HepG2 (cell line): Measurements from ENCODE around the gene EEF1AKMT3. TPM values are rescaled to one million over a fixed set of nuclear protein-coding genes. Genes with fewer than 3 reads are reported as not detected.

Experiments used
- ATAC-seq: fragments of 200-7000 bp; cut with Tn5 transposase; 3 replicates; pipeline ENCODE4 v1.9.1; 2020; ENCODE audit warnings: mild to moderate bottlenecking, moderate library complexity
- BruUV-seq: library from RNA; stranded (reverse); fragments of 400-500 nt; replicated peaks from 2 replicates; lab custom pipeline; 2021; lab: Mats Ljungman, UMichigan
- CTCF ChIA-PET: fragments of 300-600 bp; formaldehyde crosslinking; extraction: SDS; loops from one replicate; lab custom pipeline; 2021; ENCODE audit warnings: low total read pairs, inconsistent platforms, low intra/inter-chr PET ratio; lab: Yijun Ruan, JAX
- POLR2A ChIA-PET: fragments of 350-600 bp; sonication (Branson Sonifier 250); formaldehyde crosslinking; loops from one replicate; lab custom pipeline; 2020; ENCODE audit warnings: antibody characterized with exemption, inconsistent platforms; lab: Yijun Ruan, JAX
- DNase-seq: peaks from one replicate; pipeline ENCODE4 v3.0.0-alpha.2; 2015; ENCODE audit warnings: low spot score
- FAIRE-seq: peaks from 3 replicates; lab custom pipeline; 2011; peaks lifted over from hg19 to GRCh38; lab: Jason Lieb, UNC
- H2AFZ ChIP-seq: one replicate; pipeline ENCODE4 v1.6.1; 2011; ENCODE audit warnings: low read length, inconsistent platforms
- H3K27ac ChIP-seq: fragments of 300-600 bp; 3 replicates; pipeline ENCODE4 v1.8.0; 2011; ENCODE audit warnings: mixed run types, mild to moderate bottlenecking, mixed read lengths, low read length, inconsistent platforms; ENCODE audit not compliant: insufficient read depth; ENCODE audit errors: extremely low read length
- H3K27me3 ChIP-seq, 2 experiments: fragments of 200-600 bp in 1 of 2; 2 replicates in 1 of 2; 3 replicates in 1 of 2; pipeline versions ENCODE4 v1.6.0 to v1.8.0; 2011; ENCODE audit warnings: low read length in 2 of 2, mild to moderate bottlenecking in 2 of 2, moderate library complexity in 2 of 2, inconsistent platforms in 1 of 2; ENCODE audit not compliant: insufficient read depth in 2 of 2, control insufficient read depth in 1 of 2
- H3K36me3 ChIP-seq, 2 experiments: fragments of 200-600 bp in 1 of 2; replicated peaks in 1 of 2; 2 replicates in 1 of 2; 3 replicates in 1 of 2; pipeline versions ENCODE4 v1.5.1 to v1.8.0; 2011; ENCODE audit warnings: low read length in 2 of 2, inconsistent platforms in 1 of 2; ENCODE audit not compliant: insufficient read depth in 2 of 2, control insufficient read depth in 1 of 2
- H3K4me1 ChIP-seq: 2 replicates; pipeline ENCODE4 v1.5.1; 2012; ENCODE audit warnings: low read length, inconsistent platforms; ENCODE audit not compliant: insufficient read depth
- H3K4me2 ChIP-seq: 2 replicates; pipeline ENCODE4 v1.6.0; 2011; ENCODE audit warnings: low read depth, low read length, inconsistent platforms
- H3K4me3 ChIP-seq, 3 experiments: fragments of 200-600 bp in 1 of 3; sonication (generic), shearing (Covaris generic) in 1 of 3; replicated peaks in 1 of 3; 2 replicates each; pipeline ENCODE4 v1.5.1; 2011 to 2016; ENCODE audit warnings: low read length in 3 of 3, inconsistent platforms in 2 of 3, low read depth in 2 of 3, mild to moderate bottlenecking in 2 of 3, control low read depth in 1 of 3, mixed read lengths in 1 of 3; ENCODE audit not compliant: insufficient read depth in 1 of 3
- H3K79me2 ChIP-seq: one replicate; pipeline ENCODE4 v1.6.1; 2011; ENCODE audit warnings: low read length, inconsistent platforms; ENCODE audit not compliant: insufficient read depth
- H3K9ac ChIP-seq: 2 replicates; pipeline ENCODE4 v1.6.0; 2011; ENCODE audit warnings: mild to moderate bottlenecking, low read depth, low read length, inconsistent platforms; ENCODE audit not compliant: insufficient read depth
- H3K9me3 ChIP-seq: 2 replicates; pipeline ENCODE4 v1.5.1; 2012; ENCODE audit warnings: mild to moderate bottlenecking, low read length
- H4K20me1 ChIP-seq: 2 replicates; pipeline ENCODE4 v1.6.0; 2011; ENCODE audit warnings: inconsistent platforms, mild to moderate bottlenecking, low read length, moderate library complexity; ENCODE audit not compliant: insufficient read depth
- AGO2 ChIP-seq: fragments of 200-400 bp; formaldehyde crosslinking; optimal IDR thresholded peaks from 2 replicates; pipeline ENCODE3; 2017; ENCODE audit warnings: mild to moderate bottlenecking, low read depth, low read length, moderate library complexity
- CBX1 ChIP-seq: IDR thresholded peaks from one replicate; pipeline ENCODE4 v1.6.1; 2016; ENCODE audit warnings: antibody characterized with exemption, low read depth
- FLYWCH1 ChIP-seq: sonication (generic); formaldehyde crosslinking; IDR thresholded peaks from 2 replicates; pipeline ENCODE4 v1.8.1; 2023; ENCODE audit warnings: mild to moderate bottlenecking, missing genetic modification reagents
- FOSL1 ChIP-seq: sonication (generic); formaldehyde crosslinking; IDR thresholded peaks from 2 replicates; pipeline ENCODE4 v1.9.0; 2021; ENCODE audit warnings: missing genetic modification reagents, borderline replicate concordance
- KDM2A ChIP-seq: sonication (generic); formaldehyde crosslinking; IDR thresholded peaks from 2 replicates; pipeline ENCODE4 v1.4.0; 2020; ENCODE audit warnings: low read depth, missing genetic modification reagents, borderline replicate concordance
- KLF16 ChIP-seq, 2 experiments: sonication (generic) in 1 of 2; formaldehyde crosslinking in 1 of 2; IDR thresholded peaks; 2 replicates each; pipeline versions ENCODE4 v1.6.1 to v1.8.0; 2016 to 2023; ENCODE audit warnings: missing genetic modification reagents in 2 of 2, missing compliant biosample characterization in 1 of 2
- SIN3A ChIP-seq: IDR thresholded peaks from 2 replicates; pipeline ENCODE4 v1.6.1; 2011; ENCODE audit warnings: low read depth, mild to moderate bottlenecking, control low read depth, low read length, borderline replicate concordance
- SIN3B ChIP-seq: fragments of 150-350 bp; IDR thresholded peaks from 2 replicates; pipeline ENCODE4 v1.6.1; 2014; ENCODE audit warnings: low read length
- SP1 ChIP-seq, 2 experiments: fragments of 450-650 bp in 1 of 2; sonication (generic) in 1 of 2; formaldehyde crosslinking in 1 of 2; IDR thresholded peaks; 2 replicates each; pipeline versions ENCODE4 v1.4.0 to v1.6.1; 2016 to 2020; ENCODE audit warnings: missing genetic modification reagents in 1 of 2
- ZEB1 ChIP-seq: IDR thresholded peaks from 2 replicates; pipeline ENCODE4 v1.6.1; 2012; ENCODE audit warnings: mild to moderate bottlenecking, low read depth, inconsistent platforms; ENCODE audit not compliant: insufficient replicate concordance
- ZMYM3 ChIP-seq: sonication (generic); formaldehyde crosslinking; IDR thresholded peaks from 2 replicates; pipeline ENCODE4 v1.5.1; 2020; ENCODE audit warnings: mild to moderate bottlenecking, missing genetic modification reagents
- ZNF674 ChIP-seq: sonication (generic); formaldehyde crosslinking; IDR thresholded peaks from 2 replicates; pipeline ENCODE4 v1.5.0; 2020; ENCODE audit warnings: low read depth, mild to moderate bottlenecking, missing genetic modification reagents
- WGBS: methylation state at CpG from one replicate; pipeline ENCODE4 v1.1.6; 2017; ENCODE audit warnings: low lambda C conversion rate; 5-methylcytosine and 5-hydroxymethylcytosine counted together
- in situ Hi-C: cut with HindIII; loops from 2 replicates; pipeline ENCODE4 v1.10.0; 2017; ENCODE audit warnings: low pct_unique_long_range_greater_than_20kb; ENCODE audit not compliant: extremely low pct_ligation_motif_present
- intact Hi-C: fragments of 100-400 bp; cut with micrococcal nuclease; formaldehyde crosslinking; loops from one replicate; pipeline ENCODE4 v1.10.0; 2022; ENCODE audit not compliant: unreplicated experiment
- polyA plus RNA-seq, 8 experiments: library from polyadenylated mRNA; depleted of rRNA in 3 of 8; stranded (reverse) in 7 of 8; unstranded in 1 of 8; fragments of >200 nt; fragmentation: Illumina TruSeq in 4 of 8; extraction: Trizol in 4 of 8; gene quantifications; 2 replicates each; pipeline versions ENCODE4 v1.2.1 to v1.2.3, GENCODE V29; 2011 to 2016; ENCODE audit warnings: low read depth in 4 of 8, missing spikeins in 1 of 8, mixed read lengths in 1 of 8; ENCODE audit not compliant: insufficient read depth in 1 of 8
- total RNA-seq, 5 experiments: library from RNA; depleted of rRNA; stranded (reverse); fragments of >200 nt; fragmentation: Illumina TruSeq; extraction: Trizol; gene quantifications; 2 replicates each; pipeline ENCODE4 v1.2.3, GENCODE V29; 2016; ENCODE audit warnings: low read depth in 1 of 5
- TF ChIP-seq, protein P1 (sequence below): IDR thresholded peaks from 2 replicates; pipeline ENCODE4 v1.6.1; 2016; ENCODE audit warnings: low read depth
- TF ChIP-seq, protein P2 (sequence below): sonication (generic); formaldehyde crosslinking; IDR thresholded peaks from 2 replicates; pipeline ENCODE4 v1.5.0; 2020; ENCODE audit warnings: missing genetic modification reagents, mild to moderate bottlenecking, borderline replicate concordance
- TF ChIP-seq, protein P3 (sequence below): sonication (generic); formaldehyde crosslinking; IDR thresholded peaks from 2 replicates; pipeline ENCODE4 v1.9.0; 2022; ENCODE audit warnings: missing genetic modification reagents, mild to moderate bottlenecking, borderline replicate concordance
- TF ChIP-seq, protein P4 (sequence below): sonication (generic); formaldehyde crosslinking; IDR thresholded peaks from 2 replicates; pipeline ENCODE4 v1.4.0; 2020; ENCODE audit warnings: mild to moderate bottlenecking, missing genetic modification reagents

The EEF1AKMT3 gene
- total and polyA plus RNA-seq, 2 of the 13 experiments (the other 11 are each of a cell fraction or from before 2014, with no cell fraction given): 4.7 to 11.4 TPM

DNA sequence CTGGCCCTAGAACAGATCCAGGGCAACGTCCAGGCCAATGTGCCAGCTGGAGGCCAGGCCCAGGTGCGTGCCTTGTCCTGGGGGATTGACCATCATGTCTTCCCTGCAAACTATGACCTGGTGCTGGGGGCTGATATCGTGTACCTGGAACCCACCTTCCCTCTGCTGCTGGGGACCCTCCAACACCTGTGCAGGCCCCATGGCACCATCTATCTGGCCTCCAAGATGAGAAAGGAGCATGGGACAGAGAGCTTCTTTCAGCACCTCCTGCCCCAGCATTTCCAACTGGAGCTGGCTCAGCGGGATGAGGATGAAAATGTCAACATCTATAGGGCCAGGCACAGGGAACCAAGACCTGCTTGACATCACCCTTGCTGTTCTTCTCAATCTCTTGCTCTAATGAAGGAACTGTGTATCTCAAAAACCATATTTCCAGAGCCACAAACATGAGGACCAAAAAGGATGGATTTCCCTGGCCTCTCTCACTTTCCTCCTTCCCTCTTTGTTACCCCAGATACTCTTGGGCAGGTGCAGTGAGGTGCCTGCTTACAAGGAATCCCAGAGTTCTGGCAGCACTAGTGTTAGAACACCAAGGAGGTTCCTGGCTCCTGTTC lies 8.0 kb downstream of the EEF1AKMT3 start:
- CTCF ChIA-PET: no interaction called here
- Histone ChIP-seq H3K27ac (no peak overlapping the region), H3K4me2 (no peak overlapping the region), H4K20me1 (no peaks in the 10 kb centered on the region), H3K4me3 (no peak overlapping the region), H2AFZ (no peak overlapping the region), H3K79me2 (peaks cover 16% of the 10 kb centered on the region), H3K9me3 (no peaks in the 10 kb centered on the region), H3K27me3 (no peaks in the 10 kb centered on the region; a peak in 1 of 5 replicates), H3K36me3 (peaks cover 2 to 10% of the 10 kb centered on the region in 2 experiments; a peak in 4 of 5 replicates), H3K9ac (no peak overlapping the region), H3K4me1 (peaks cover 17% of the 10 kb centered on the region)
- WGBS: 96% methylated on average over 4 of the region's 4 CpGs
- in situ Hi-C loops (no loop called here), intact Hi-C loops (no loop called here)
- FAIRE-seq (no peak), ATAC-seq (no peak), DNase-seq (no peak)
- POLR2A ChIA-PET: no interaction called here
- BruUV-seq: no TSS peak
- TF ChIP-seq, protein P1, sequence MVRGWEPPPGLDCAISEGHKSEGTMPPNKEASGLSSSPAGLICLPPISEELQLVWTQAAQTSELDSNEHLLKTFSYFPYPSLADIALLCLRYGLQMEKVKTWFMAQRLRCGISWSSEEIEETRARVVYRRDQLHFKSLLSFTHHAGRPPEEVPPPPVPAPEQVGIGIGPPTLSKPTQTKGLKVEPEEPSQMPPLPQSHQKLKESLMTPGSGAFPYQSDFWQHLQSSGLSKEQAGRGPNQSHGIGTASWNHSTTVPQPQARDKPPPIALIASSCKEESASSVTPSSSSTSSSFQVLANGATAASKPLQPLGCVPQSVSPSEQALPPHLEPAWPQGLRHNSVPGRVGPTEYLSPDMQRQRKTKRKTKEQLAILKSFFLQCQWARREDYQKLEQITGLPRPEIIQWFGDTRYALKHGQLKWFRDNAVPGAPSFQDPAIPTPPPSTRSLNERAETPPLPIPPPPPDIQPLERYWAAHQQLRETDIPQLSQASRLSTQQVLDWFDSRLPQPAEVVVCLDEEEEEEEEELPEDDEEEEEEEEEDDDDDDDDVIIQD: no peak
- TF ChIP-seq KDM2A (CRISPR knock-in tag): no peak
- no peak for TF ChIP-seq AGO2
- TF ChIP-seq, protein P2, sequence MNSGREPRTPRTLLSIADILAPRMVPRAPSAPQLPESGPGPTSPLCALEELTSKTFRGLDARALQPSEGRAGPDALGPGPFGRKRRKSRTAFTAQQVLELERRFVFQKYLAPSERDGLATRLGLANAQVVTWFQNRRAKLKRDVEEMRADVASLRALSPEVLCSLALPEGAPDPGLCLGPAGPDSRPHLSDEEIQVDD (CRISPR knock-in tag): no peak
- TF ChIP-seq, protein P3, sequence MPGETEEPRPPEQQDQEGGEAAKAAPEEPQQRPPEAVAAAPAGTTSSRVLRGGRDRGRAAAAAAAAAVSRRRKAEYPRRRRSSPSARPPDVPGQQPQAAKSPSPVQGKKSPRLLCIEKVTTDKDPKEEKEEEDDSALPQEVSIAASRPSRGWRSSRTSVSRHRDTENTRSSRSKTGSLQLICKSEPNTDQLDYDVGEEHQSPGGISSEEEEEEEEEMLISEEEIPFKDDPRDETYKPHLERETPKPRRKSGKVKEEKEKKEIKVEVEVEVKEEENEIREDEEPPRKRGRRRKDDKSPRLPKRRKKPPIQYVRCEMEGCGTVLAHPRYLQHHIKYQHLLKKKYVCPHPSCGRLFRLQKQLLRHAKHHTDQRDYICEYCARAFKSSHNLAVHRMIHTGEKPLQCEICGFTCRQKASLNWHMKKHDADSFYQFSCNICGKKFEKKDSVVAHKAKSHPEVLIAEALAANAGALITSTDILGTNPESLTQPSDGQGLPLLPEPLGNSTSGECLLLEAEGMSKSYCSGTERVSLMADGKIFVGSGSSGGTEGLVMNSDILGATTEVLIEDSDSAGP (CRISPR knock-in tag): no peak
- no peak for TF ChIP-seq SIN3B
- TF ChIP-seq KLF16 (CRISPR knock-in tag; IDR thresholded peaks at IDR 0.05): no peak
- TF ChIP-seq FLYWCH1 (CRISPR knock-in tag): no peak
- TF ChIP-seq FOSL1: no peak
- no peak for TF ChIP-seq CBX1
- TF ChIP-seq ZEB1: no peak
- TF ChIP-seq ZMYM3: no peak
- no peak for TF ChIP-seq SP1 (IDR thresholded peaks at IDR 0.05)
- no peak for TF ChIP-seq SP1 (CRISPR knock-in tag; IDR thresholded peaks at IDR 0.05)
- no peak for TF ChIP-seq SIN3A
- TF ChIP-seq ZNF674 (CRISPR knock-in tag): no peak
- TF ChIP-seq, protein P4, sequence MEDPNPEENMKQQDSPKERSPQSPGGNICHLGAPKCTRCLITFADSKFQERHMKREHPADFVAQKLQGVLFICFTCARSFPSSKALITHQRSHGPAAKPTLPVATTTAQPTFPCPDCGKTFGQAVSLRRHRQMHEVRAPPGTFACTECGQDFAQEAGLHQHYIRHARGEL (CRISPR knock-in tag): no peak
